Measurements from ENCODE around the gene C17orf67.

Gene C17orf67

DNA sequence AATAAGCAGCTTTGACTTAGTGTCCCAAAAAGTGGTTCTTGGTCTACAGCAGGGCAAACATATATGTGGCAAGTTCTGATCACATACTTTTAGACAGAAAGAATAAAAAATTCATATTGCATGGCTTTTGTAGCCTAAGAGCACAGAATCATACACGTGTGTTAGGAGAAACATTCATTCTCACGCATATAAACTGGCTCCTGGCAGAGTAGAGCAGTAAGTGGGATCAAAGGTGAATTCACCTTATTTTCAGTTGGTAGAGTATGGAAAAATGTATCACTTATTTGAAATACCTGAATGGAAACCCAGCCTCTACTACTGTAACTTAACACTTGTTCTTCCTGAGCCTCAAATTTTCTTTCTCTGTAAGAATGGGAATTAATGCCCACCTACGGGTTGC lies 35.0 kb upstream of the C17orf67 start:
- no peaks in the 10 kb centered on the region for H3K9me3 ChIP-seq (ENCODE audit: insufficient read depth, low read length)
- no peak overlapping the region for H3K27ac ChIP-seq (ENCODE audit: low read depth, low read length)

GRCh38 chr17:56867948-56868376 lies 34.2 kb upstream of the C17orf67 start:
- no peaks in the 10 kb centered on the region for H3K27me3 ChIP-seq (ENCODE audit: low read length)
- peaks cover 6% of the 10 kb centered on the region; the same call in 1 of the 2 replicates for H3K36me3 ChIP-seq (ENCODE audit: low read length)
- peaks cover 5% of the 10 kb centered on the region; the same call in 1 of the 2 replicates for H3F3A ChIP-seq (ENCODE audit: insufficient read depth)
- no peak overlapping the region for H3K4me2 ChIP-seq (ENCODE audit: low read depth, low read length, poor library complexity, severe bottlenecking)
- H3K9me3 ChIP-seq (ENCODE audit: insufficient read depth, low read length) = no peaks in the 10 kb centered on the region
- H3K79me2 ChIP-seq (ENCODE audit: insufficient read depth, low read length) = no peaks in the 10 kb centered on the region
- no peak overlapping the region for H2AFZ ChIP-seq (ENCODE audit: low read depth, low read length, severe bottlenecking)
- TF ChIP-seq EZH2phosphoT487 (conservative IDR thresholded peaks at IDR 0.05; ENCODE audit: low read length) (no peak), CTCF (IDR thresholded peaks at IDR 0.05; ENCODE audit: insufficient read depth, low read length, poor library complexity, severe bottlenecking) (no peak)
- H3K9ac ChIP-seq (ENCODE audit: low read length) = no peak overlapping the region
- no peaks in the 10 kb centered on the region for H3K9me2 ChIP-seq (replicated peaks; ENCODE audit: insufficient read depth, low read length)
- no peak overlapping the region for H3K27ac ChIP-seq (ENCODE audit: low read depth, low read length)
- H4K20me1 ChIP-seq (ENCODE audit: low read depth, low read length) = no peaks in the 10 kb centered on the region
- no peak overlapping the region for H3K4me3 ChIP-seq (ENCODE audit: insufficient read depth, low read length, poor library complexity, severe bottlenecking)

More for the DNA sequence above, 35.0 kb upstream of the C17orf67 start:
- no peaks in the 10 kb centered on the region for H4K20me1 ChIP-seq (ENCODE audit: low read depth, low read length)
- TF ChIP-seq CTCF (IDR thresholded peaks at IDR 0.05; ENCODE audit: insufficient read depth, low read length, poor library complexity, severe bottlenecking) = no peak
- TF ChIP-seq EZH2phosphoT487 (conservative IDR thresholded peaks at IDR 0.05; ENCODE audit: low read length) = no peak
- H3K79me2 ChIP-seq (ENCODE audit: insufficient read depth, low read length) = no peaks in the 10 kb centered on the region
- H3K4me3 ChIP-seq (ENCODE audit: insufficient read depth, low read length, poor library complexity, severe bottlenecking) = no peak overlapping the region
- peaks cover 5% of the 10 kb centered on the region; the same call in 1 of the 2 replicates for H3F3A ChIP-seq (ENCODE audit: insufficient read depth)
- no peak overlapping the region for H2AFZ ChIP-seq (ENCODE audit: low read depth, low read length, severe bottlenecking)
- H3K9me2 ChIP-seq (replicated peaks; ENCODE audit: insufficient read depth, low read length) = no peaks in the 10 kb centered on the region
- no peak overlapping the region for H3K4me2 ChIP-seq (ENCODE audit: low read depth, low read length, poor library complexity, severe bottlenecking)
- H3K27me3 ChIP-seq (ENCODE audit: low read length) = no peaks in the 10 kb centered on the region
- no peak overlapping the region for H3K9ac ChIP-seq (ENCODE audit: low read length)
- 0 out of 2 replicates have a peak, but pooled peaks cover 4% of the 10 kb centered on the region for H3K36me3 ChIP-seq (ENCODE audit: low read length)

DNA sequence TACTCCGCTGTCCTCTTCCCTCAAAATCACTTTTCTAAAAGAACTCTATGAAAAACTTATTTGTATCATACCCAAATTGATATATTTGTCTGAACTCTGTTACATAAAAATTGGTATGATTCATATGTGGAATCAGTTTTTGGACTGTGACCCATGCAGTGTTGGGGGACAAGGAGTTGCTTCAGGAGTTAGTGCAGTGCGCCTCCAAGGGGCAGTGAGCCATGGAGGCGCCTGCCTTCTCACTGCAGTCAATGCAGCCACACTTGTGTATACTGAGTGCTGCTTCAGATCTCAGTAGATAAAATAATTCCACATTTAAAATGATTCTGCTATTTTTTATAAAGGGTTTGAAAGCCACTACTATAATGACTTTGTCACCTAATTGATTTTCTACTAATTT lies 32.8 kb upstream of the C17orf67 start:
- H3K4me3 ChIP-seq (ENCODE audit: insufficient read depth, low read length, poor library complexity, severe bottlenecking) = no peak overlapping the region
- no peaks in the 10 kb centered on the region for H3K9me2 ChIP-seq (replicated peaks; ENCODE audit: insufficient read depth, low read length)
- H4K20me1 ChIP-seq (ENCODE audit: low read depth, low read length) = no peaks in the 10 kb centered on the region
- peaks cover 7% of the 10 kb centered on the region; the same call in 1 of the 2 replicates for H3K36me3 ChIP-seq (ENCODE audit: low read length)
- no peak overlapping the region for H3K27ac ChIP-seq (ENCODE audit: low read depth, low read length)
- no peak overlapping the region for H2AFZ ChIP-seq (ENCODE audit: low read depth, low read length, severe bottlenecking)
- H3K4me2 ChIP-seq (ENCODE audit: low read depth, low read length, poor library complexity, severe bottlenecking) = no peak overlapping the region
- H3K9ac ChIP-seq (ENCODE audit: low read length) = no peak overlapping the region
- no peaks in the 10 kb centered on the region for H3K79me2 ChIP-seq (ENCODE audit: insufficient read depth, low read length)
- H3K9me3 ChIP-seq (ENCODE audit: insufficient read depth, low read length) = no peaks in the 10 kb centered on the region
- peaks cover 5% of the 10 kb centered on the region; the same call in 1 of the 2 replicates for H3F3A ChIP-seq (ENCODE audit: insufficient read depth)
- TF ChIP-seq EZH2phosphoT487 (conservative IDR thresholded peaks at IDR 0.05; ENCODE audit: low read length) (no peak), CTCF (IDR thresholded peaks at IDR 0.05; ENCODE audit: insufficient read depth, low read length, poor library complexity, severe bottlenecking) (no peak)
- no peaks in the 10 kb centered on the region for H3K27me3 ChIP-seq (ENCODE audit: low read length)
